ENCODE measurements around the gene ACOT7.
"Not testable (repeated sequence)": the region's sequence is repeated elsewhere in the genome, so short reads cannot be mapped to it uniquely, and the experiment has no call there.

ACOT7 gene, protein sequence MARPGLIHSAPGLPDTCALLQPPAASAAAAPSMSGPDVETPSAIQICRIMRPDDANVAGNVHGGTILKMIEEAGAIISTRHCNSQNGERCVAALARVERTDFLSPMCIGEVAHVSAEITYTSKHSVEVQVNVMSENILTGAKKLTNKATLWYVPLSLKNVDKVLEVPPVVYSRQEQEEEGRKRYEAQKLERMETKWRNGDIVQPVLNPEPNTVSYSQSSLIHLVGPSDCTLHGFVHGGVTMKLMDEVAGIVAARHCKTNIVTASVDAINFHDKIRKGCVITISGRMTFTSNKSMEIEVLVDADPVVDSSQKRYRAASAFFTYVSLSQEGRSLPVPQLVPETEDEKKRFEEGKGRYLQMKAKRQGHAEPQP

DNA sequence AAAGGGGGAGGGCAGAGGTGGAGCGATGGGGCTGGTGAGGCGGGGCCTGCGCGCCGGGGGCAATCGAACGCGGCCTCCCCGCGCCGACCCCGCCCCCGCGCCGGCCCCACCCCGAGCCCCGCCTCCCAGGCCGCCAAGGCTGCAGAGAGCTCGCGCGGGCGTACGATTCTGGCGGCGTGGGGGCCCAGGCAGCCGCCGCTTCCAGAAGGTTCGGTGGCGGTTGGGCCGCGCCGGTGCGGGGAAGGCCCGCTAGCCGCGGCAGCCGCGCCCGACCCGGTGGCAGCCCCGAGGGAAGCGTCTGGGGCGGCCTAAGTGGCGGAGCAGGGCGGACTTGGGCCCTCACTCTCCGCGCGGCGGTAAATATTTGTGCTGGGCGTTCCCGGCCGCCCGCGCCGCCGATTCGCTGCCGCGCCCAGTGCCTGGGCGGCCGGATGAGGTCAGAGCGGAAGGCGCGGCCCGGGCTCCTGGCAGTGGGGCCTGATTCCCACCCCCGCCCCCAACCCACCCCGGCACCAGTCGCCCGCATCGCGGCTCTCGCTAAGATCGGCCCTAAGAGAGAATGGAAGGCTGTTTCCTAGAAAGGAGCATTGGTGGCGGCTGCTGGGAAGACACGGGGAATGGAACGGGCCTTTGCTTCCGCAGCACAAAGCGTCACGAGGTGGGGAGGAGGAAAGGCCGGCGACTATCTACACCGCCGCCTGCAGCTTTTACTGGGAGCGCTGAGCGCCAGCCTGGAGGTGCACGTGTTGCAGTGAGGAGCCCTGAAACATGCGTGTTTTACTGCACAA lies at the start of gene ACOT7:
TSS of gene ACOT7 (minus strand) at position 368 of the 788 bp plus-strand sequence. CDS start 368 bp downstream, outside the sequence.
- DNase-seq (ENCODE audit: low spot score): peak; percentile 91

DNA sequence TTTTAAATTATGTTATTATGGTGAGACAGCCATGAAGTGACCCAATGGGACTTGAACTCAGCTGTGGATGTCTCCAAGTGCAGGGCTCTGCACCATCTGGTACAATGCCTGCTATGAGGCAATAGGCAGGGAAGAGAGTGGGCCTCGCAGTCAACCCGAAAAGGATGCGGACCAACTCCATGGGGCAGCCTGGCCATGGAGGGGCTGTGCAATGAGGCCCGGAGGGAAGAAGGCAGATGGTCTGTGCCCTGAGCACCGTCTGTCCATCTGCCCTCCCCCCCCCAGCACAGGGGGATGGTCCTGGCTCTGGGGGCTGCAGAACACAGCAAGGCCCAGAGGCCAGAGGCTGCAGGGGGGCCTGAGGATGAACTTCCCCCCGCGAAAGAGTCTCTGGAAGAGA lies 48.0 kb upstream of the ACOT7 start:
- DNase-seq (ENCODE audit: low spot score): no peak

DNA sequence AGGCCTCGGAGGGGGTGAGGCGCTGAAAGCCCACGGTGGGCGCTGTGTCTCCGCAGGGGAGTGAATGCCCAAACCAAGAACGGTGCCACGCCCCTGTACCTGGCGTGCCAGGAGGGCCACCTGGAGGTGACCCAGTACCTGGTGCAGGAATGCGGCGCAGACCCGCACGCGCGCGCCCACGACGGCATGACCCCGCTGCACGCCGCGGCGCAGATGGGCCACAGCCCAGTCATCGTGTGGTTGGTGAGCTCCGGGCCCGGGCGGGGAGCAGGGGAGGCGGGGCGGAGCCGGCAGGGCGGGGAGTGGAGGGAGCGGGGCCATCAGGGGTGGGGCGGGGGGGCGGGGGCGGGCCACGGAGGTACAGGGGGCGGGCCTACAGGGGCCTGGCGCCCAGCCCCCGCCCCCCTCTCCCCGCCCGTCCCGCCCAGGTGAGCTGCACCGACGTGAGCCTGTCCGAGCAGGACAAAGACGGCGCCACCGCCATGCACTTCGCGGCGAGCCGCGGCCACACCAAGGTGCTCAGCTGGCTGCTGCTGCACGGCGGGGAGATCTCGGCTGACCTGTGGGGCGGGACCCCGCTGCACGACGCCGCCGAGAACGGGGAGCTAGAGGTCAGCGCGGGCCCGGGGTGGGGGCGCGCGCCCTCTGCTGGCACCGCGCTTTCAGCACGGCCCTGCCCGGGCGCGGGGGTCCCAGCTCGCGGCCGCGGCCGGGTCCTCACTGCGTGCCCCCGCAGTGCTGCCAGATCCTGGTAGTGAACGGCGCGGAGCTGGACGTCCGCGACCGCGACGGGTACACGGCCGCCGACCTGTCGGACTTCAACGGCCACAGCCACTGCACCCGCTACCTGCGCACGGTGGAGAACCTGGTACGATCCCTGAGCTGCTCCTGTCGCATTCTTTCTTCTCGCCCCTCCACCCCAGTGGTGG lies 46.9 kb upstream of the ACOT7 start:
- no peak for DNase-seq (ENCODE audit: low spot score)

DNA sequence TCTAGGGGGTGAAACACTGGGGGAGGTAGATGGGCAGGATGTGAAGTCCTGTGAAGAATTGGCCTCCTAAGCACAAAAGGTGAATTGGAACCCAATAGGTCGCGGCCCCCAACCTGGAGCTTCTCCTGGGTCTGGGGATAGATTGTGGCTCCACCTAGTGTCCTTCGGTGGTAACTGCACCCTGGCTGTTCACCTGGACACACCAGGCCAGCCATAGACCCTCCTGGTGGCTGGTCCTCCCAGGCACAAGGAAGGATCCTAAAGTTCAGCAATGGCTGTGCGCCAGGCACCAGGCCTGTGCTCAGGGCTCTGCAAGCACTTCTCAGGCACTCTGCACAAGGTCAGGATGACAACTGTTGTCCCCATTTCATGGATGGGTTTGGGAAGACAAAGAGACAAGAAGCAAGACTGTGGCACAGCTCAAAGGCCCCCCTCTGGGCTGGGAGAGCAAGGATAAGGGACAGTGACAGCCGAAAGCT lies 44.5 kb upstream of the ACOT7 start:
- DNase-seq (ENCODE audit: low spot score): peak; percentile 29

DNA sequence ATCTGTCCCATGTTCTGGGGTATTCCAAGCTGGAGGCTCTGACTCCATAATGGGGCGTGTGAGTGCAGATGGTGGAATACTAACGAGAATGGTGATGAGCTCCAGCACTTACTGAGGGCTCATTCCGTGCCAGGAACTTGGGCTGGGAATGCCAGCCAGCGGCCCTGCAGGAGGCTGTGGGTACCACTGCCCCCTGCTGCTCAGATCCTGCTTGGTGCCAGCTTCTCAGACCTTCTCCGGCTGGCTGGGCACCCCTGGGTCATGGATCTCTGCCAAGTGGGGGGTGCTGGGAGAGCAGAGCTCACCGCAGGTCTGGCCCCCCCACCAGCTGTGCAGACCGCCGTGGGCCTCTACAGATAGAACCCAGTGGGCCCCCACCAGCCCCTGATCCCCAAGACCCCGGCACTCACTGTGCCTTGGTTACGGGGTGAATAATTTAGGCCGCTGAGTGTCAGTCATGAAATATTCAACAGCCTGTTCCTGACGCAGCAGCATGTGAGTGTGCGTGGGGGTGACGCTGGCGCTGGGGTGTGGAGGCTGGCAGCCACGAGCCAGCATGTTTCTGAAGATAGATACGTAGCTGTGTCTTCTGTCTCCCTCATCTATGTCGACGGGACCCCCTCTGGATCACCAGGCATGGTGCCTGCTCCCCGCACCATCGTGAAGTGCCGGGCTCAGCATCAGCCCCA lies 43.6 kb upstream of the ACOT7 start:
- DNase-seq (ENCODE audit: low spot score): peak; percentile 59

DNA sequence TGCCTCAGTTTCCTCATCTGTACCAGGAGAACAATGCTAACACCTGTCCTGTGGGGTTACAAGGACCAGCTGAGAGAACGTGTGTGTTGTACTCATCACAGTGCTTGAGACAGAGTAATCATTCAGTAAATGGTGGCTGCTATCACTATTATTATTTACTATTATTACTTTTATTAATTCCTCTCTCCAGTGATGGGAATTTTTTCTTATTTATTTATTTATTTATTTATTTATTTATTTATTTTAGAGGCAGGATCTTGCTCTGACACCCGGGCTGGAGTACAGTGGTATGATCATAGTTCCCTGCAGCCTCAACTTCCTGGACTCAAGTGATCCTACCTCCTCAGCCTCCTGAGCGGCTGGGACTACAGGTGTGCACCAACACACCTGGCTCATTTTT lies 42.7 kb upstream of the ACOT7 start:
- not testable (repeated sequence) for DNase-seq (ENCODE audit: low spot score)

DNA sequence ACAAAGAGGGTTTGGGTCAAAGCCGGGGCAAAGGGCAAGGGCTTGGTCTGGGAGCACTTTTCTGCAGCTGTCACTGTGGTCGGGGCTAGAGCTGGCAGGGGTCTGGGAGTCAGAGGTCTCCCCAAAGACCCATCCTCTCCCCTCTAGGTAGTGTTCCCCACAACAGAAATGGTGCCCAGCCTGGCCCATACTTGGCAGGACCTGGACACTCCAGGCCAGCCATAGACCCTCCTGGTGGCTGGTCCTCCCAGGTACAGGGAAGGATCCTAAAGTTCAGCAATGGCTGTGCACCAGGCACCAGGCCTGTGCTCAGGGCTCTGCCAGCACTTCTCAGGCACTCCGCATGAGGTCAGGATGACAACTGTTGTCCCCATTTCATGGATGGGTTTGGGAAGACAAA lies 42.0 kb upstream of the ACOT7 start:
- DNase-seq (ENCODE audit: low spot score): no peak

DNA sequence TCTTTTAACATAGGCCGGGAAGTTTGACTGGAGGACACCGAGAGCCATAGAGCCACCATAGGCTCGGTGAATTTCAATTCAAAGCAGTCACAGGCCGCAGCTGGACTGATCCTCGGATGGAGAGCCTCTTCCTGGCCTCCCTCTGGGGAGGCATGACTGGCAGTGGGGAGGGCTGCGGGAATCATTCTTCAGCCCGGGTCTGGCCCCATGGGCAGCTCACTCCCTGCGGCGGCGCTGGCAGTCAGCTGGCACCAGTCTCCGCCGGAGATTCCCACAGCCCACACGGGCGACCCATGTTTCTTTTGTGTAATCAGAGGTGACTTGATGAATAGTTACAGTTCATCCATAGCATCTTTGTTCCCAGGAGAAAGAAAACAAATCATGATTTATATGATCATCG lies 41.6 kb upstream of the ACOT7 start:
- no peak for DNase-seq (ENCODE audit: low spot score)

DNA sequence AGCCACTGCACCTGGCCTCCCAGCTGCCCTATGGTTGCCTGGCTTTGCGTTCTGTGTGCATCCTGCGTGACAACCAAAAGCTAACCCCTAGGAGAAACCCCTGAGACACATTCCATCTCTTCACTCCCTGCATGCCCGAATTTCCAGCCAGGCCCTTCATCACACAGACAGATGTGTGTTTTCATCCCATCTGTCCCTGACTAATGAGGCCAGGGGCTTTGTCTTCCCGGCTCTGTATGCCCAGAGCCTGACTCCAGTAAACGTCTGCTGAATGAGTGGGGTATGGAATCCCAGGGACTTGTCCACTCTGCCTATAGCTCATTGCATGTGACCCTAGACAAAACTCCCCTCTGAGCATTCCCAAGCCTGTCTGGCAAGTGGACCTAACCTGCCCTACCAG lies 40.6 kb upstream of the ACOT7 start:
- DNase-seq (ENCODE audit: low spot score): no peak

DNA sequence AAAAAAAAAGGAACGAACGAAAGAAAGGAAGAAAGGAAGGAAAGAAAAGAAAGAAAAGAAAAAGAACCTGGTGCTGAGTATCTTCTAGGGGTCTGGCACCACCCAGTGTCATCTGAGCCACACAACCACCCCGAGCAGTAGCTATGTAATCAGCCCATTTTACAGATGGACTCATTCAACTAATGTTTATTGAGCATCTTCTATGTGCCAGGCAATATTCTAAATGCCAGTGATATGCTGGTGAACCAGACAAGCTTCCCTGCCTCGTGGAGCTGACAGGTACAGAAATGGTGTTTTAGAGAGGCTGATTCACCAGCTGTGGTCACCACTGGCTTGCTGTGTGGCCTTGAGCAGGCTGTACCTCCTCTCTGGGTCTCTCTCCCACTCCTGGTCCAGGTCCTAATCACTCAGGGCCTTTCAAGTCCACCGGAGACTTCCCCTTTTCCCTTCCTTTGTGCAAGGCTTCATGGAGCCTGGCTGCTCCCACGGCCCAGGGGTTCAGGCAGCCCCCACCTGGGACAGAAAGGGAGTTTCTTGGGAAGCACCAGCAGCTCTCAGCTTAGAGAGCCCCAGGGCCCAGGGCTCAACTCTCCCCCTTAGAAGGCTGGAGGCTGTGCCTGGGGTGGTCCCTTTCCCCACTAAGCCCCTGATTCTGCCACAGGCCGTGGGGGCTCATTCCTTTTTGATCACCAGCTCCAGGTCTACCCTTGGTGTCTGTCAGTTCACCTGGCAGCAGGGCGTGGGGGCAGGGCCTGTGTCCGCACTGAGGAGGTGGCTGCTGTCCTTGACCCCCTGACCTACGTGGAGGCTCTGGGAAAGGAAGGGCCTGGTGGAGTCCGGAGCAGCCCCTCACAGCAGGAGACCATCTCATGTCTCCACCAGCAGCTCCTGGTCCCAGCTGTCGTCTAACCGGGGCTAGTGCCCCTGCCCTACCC lies 38.3 kb upstream of the ACOT7 start:
- not testable (repeated sequence) for DNase-seq (ENCODE audit: low spot score)

DNA sequence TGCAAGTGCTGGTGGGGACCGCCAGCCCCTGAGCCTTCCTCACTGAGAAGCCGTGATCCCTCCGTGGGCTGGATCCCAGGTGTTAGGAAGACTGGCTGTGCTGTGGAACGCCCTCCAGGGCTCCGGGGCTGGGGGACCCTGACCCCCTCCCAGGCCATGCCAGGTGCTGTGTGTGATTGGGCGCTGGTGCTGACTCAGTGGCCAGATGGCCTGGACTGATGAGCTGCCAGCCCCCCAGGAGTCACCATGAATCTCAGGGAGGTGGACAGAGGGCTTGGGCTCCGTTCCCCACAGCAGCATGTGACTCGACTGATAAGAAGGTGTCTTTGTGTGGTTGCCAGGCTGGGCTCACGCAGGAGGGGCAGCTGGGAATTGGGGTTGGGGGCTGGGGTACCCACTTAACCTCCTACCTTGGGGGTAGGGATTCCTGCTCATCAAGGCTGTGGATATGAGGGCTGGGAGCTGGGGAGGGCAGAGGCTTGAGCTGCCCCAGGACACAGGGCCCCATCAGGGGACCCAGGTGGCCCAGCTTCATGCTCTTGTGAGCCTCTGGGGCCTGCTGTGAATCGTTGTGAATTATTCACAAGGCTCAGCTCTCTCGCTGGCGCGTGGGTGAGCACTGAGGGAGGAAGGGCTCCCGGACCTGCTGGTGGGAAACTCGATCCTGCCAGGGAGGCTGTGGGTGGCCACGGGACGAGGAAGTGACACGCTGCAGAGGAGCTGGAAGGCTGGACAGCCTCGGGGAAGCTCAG lies 36.3 kb upstream of the ACOT7 start:
- not testable (repeated sequence) for DNase-seq (ENCODE audit: low spot score)

DNA sequence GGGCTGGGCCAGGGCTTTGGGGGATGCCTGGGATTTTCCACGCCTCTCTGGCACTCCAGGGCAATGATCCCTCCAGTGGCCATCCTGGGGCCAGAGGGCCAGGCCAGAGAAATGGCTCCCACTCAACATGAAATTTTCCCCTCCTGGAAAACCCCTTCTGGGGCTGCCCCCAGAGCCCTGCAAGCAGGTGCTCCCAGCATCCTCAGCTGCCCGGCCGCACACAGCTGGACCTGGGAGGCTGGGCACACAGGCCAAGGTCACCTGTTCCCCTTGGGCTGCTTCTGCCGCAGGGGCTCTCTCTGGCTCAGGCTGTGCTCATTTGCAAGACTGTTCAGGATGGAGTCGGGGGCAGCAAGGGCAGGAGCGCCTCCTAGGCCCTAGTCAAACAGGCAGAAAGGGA lies 34.9 kb upstream of the ACOT7 start:
- DNase-seq (ENCODE audit: low spot score): not testable (repeated sequence)

DNA sequence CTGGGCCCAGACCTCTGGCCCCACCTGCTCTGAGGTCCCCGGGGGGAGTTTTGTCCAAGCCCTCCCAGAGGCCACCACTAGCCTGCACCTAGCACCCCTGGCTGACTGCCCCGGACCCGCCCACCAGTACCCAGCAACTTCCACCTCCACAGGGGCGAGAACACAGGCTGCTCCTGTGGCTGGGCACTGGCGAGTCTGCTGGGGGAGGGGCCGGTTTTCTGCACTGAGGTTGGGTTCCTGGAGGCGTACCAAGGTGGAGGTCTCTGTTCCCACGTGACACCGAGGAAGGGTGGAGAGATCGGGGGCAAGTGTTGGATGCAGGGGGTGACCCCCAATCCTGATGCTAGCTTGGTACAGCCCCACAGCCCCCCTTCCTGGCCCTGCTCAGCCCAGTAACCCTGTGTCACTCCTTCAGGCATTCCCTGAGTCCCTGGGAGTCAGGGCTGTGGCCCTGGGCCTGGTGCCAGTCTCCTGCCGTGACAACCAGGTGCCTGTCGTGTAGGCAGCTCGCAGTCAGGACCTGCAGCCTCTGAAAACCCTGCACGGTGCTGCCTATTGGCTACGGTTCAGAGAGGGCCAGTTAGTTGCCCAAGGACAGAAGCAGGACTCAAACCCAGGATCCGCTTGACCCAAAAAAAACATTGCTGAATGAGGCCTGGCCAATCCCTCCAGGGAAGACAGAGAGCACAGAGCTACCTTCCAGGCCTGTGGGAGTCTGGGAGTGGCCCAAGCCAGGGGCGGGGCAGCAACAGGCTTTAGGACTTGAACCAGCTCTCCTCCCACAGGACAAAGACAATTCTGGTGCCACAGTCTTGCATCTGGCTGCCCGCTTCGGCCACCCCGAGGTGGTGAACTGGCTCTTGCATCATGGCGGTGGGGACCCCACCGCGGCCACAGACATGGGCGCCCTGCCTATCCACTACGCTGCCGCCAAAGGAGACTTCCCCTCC lies 34.1 kb upstream of the ACOT7 start:
- no peak for DNase-seq (ENCODE audit: low spot score)

DNA sequence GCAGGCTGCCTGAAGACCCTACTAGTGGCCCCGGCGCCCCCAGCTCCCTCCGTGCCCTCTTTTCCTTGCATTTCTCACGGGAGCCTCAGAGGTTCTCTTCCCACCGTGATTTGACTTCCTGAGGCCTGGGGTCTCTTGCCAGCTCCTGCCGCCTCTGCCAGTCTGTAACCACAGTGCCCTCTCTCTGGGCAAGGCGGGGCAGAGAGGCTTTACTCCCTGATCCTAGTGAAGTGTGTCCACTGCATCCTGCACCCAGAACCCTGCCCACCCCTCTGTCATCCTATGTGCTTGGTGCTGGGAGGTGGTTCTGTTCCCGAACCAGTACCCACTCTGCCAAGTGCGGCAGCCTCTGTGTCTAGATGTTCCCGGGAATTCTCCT lies 33.4 kb upstream of the ACOT7 start:
- no peak for DNase-seq (ENCODE audit: low spot score)

DNA sequence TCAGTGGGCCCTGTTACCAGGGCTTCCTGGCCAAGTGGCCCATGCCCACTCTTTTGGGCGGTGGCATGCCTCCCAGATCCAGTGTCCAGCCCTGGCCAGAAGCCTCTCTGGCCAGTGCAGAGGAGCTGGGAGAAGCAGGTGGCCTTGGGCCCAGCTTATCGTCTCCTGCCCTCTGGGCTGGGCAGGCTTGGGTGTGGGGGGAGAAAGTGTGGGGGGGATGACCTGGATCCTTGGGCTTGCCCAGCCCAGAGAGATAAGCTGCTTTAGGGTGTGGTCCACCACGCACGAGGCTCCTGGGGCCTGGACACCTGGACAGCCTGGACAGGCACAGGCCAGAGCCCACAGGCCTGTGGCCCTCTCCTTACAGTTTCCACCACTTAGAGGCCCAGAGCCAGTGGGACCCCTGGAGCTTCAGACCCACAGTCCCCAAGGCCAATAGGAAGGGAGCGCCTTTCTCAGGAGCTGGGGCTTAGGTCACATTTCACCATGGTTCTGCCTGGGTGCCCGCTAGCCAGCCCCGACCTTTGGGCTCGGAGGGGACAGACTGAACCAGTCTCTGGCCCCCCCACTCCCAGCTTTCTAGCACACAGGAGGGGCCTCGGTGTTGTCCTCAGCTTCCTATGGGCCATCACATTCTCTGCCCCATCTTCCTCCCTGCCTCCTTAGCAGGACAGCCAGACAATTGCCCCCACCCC lies 32.9 kb upstream of the ACOT7 start:
- no peak for DNase-seq (ENCODE audit: low spot score)

DNA sequence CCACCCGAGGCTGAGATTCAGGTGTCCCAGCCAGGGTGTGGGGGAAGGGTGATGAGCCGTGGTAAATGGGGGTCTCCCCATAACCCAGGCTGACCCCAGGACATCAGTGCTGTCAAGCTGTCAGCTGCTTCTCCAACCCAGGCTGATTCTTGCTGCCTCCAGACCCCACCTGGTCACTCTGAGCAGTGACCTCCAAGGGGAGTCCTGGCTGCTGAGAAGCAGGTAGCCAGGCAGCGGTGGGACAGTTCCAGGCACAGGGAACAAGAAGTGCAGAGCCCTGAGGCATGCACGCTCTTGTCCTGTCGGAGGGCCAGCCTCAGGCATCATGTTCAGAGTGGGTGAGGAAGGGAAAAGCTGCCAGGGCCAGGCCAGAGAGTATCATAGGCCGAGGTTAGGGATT lies 32.1 kb upstream of the ACOT7 start:
- no peak for DNase-seq (ENCODE audit: low spot score)

DNA sequence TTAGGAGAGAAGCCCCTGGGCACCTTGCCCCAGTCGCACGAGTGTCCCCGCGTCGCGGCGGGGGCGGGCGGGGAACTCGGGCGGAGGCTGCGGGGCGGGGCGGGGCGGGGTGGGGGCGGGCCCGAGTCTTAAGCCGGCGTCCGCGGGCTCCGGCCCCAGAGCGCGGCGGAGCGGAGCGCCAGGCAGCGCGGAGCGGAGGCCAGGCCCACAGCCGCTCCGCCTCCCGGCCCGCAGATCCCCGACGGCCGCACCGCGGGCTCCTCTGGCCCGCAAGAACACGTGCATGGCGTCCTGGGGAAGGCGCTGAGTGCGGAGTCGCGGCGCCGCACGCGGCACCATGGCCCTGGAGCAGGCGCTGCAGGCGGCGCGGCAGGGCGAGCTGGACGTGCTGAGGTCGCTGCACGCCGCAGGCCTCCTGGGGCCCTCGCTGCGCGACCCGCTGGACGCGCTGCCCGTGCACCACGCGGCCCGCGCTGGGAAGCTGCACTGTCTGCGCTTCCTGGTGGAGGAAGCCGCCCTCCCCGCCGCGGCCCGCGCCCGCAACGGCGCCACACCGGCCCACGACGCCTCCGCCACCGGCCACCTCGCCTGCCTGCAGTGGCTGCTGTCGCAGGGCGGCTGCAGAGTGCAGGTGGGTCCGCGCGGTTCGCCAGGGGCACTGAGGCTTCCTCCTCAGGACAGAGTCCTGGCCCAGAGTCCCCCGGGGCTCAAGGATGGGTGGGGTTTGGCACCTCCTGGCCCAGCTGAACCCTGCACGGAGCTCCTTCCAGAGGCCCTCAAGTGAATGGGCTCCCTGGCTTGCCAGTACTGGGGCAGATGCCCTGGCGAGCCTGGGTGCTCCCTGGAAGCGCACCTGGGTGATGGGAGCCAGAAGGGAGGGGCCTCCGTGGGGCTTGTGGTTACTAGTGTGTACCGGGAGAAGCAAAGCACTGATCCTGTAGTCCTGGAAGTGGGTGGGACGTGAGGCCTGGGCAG lies 31.3 kb upstream of the ACOT7 start, which contains the start of gene ESPN:
TSS of gene ESPN (plus strand) at position 158 of the 975 bp plus-strand sequence. CDS start at position 338, 180 bp downstream.
- DNase-seq (ENCODE audit: low spot score): no peak

Data from globus pallidus (tissue), 1 donor.